T-helper 2 cell treated with Interferon-gamma antibody and Interleukin-4, amounts not matched to agents 100 ng/mL and 5 ng/mL, for 36 hours (primary cell): ENCODE data around the gene CASKIN1. TPM values are rescaled to one million over a fixed set of nuclear protein-coding genes. Genes with fewer than 3 reads are reported as not detected.
"Not testable (repeated sequence)": the region's sequence is repeated elsewhere in the genome, so short reads cannot be mapped to it uniquely, and the experiment has no call there.

ENCODE experiments used
- intact Hi-C: fragments of 100-400 bp; cut with micrococcal nuclease; formaldehyde crosslinking; loops from one replicate; pipeline ENCODE4 v1.15.1; 2023
- total RNA-seq: library from RNA; stranded (reverse); gene quantifications from 2 replicates; pipeline ENCODE4 v1.2.3, GENCODE V29; 2022

CASKIN1 gene
- total RNA-seq, 1 donor from 2014 or later = 0.16 TPM

- intact Hi-C loops = loop anchor here (5.0 kb wide), 1 partner anchor 40 kb away; the partner anchor contains the start of gene ECI1
These were observed 16.2 kb upstream of the CASKIN1 start for GRCh38 chr16:2212362-2213324.

- intact Hi-C loops = loop anchor here (5.0 kb wide), 1 partner anchor 40 kb away; the partner anchor contains the start of gene ECI1
These were observed 15.5 kb upstream of the CASKIN1 start for GRCh38 chr16:2211923-2212347.

GRCh38 chr16:2210386-2211365 is 14.3 kb upstream of the CASKIN1 start, which contains the start of gene BRICD5:
Gene BRICD5, minus strand, starts transcription at chr16:2210863. Its CDS starts 30 bp downstream, at chr16:2210833.
- intact Hi-C loops = loop anchor here (5.0 kb wide), 1 partner anchor 42 kb away; the partner anchor contains the start of gene ECI1

- intact Hi-C loops = loop anchor here (5.0 kb wide), 1 partner anchor 42 kb away; the partner anchor contains the start of gene ECI1
These were observed 13.6 kb upstream of the CASKIN1 start for GRCh38 chr16:2210009-2210332.

- intact Hi-C loops = loop anchor here (5.0 kb wide), 2 partner anchors 43 to 52 kb away; partner anchors contain the start of genes ECI1 and TRAF7
These were observed 13.0 kb upstream of the CASKIN1 start for GRCh38 chr16:2209258-2210008.

- intact Hi-C loops = loop anchor here (5.0 kb wide), 1 partner anchor 51 kb away; the partner anchor contains the start of gene TRAF7
These were observed 12.4 kb upstream of the CASKIN1 start for GRCh38 chr16:2208772-2209171.

- intact Hi-C loops = loop anchor here (5.0 kb wide), 1 partner anchor 51 kb away; the partner anchor contains the start of gene TRAF7
These were observed 11.9 kb upstream of the CASKIN1 start for GRCh38 chr16:2208308-2208707.

- intact Hi-C loops = loop anchor here (5.0 kb wide), 1 partner anchor 51 kb away; the partner anchor contains the start of gene TRAF7
These were observed 11.5 kb upstream of the CASKIN1 start for GRCh38 chr16:2207872-2208271.

- intact Hi-C loops = loop anchor here (5.0 kb wide), 1 partner anchor 50 kb away; the partner anchor contains the start of gene TRAF7
These were observed 10.5 kb upstream of the CASKIN1 start for GRCh38 chr16:2206780-2207433.

- intact Hi-C loops = loop anchor here (5.0 kb wide), 1 partner anchor 49 kb away; the partner anchor contains the start of gene TRAF7
These were observed 10.0 kb upstream of the CASKIN1 start for GRCh38 chr16:2206420-2206779.

GRCh38 chr16:2205967-2206313 is 9.5 kb upstream of the CASKIN1 start:
- intact Hi-C loops = loop anchor here (5.0 kb wide), 1 partner anchor 49 kb away; the partner anchor contains the start of gene TRAF7

GRCh38 chr16:2205104-2205966 is 8.9 kb upstream of the CASKIN1 start, which contains the start of gene MLST8:
Gene MLST8, plus strand, starts transcription at chr16:2205454. Its CDS starts 632 bp downstream, at chr16:2206086.
- intact Hi-C loops = loop anchor here (5.0 kb wide), 1 partner anchor 48 kb away; the partner anchor contains the start of gene TRAF7

GRCh38 chr16:2204416-2205103 is 8.2 kb upstream of the CASKIN1 start:
- intact Hi-C loops = loop anchor here (5.0 kb wide), 1 partner anchor 47 kb away; the partner anchor contains the start of gene TRAF7

GRCh38 chr16:2203119-2203688 is 6.8 kb upstream of the CASKIN1 start:
- intact Hi-C loops = not testable (repeated sequence)

- intact Hi-C loops = no loop called here
These were observed 3.9 kb upstream of the CASKIN1 start for GRCh38 chr16:2200313-2200712.

- intact Hi-C loops = no loop called here
These were observed 3.3 kb upstream of the CASKIN1 start for GRCh38 chr16:2199621-2200139.

- intact Hi-C loops = no loop called here
These were observed 2.7 kb upstream of the CASKIN1 start for GRCh38 chr16:2199095-2199494.
